ENCODE measurements around the gene AMELX.

The AMELX gene

DNA sequence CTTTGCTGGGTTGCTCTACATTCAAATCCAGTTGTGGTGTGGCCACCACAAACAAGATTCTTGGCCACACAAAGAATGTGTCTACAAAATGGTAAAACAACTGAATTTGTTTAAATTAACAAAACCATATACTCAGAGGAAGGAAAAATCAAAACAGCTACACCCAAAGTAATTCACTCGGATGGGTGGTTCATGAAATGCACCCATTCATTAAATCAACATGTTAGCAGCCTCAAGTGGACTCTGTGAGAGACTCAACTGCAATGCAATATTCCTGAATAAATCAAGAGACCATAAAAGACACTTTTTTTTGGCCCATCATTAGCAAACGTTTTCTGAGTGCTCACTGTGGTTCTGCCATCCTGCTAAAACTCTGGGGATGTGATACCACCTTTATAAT lies 11.2 kb upstream of the AMELX start:
- H3K9me3 Mint-ChIP-seq (ENCODE audit: low read depth) = no peaks in the 10 kb centered on the region
- H3K4me1 Mint-ChIP-seq (ENCODE audit: low read depth) = no peaks in the 10 kb centered on the region
- H3K27me3 Mint-ChIP-seq = no peaks in the 10 kb centered on the region
- no peaks in the 10 kb centered on the region for H3K36me3 Mint-ChIP-seq
- no peak overlapping the region for H3K27ac Mint-ChIP-seq
- no peak overlapping the region for H3K4me3 Mint-ChIP-seq

DNA sequence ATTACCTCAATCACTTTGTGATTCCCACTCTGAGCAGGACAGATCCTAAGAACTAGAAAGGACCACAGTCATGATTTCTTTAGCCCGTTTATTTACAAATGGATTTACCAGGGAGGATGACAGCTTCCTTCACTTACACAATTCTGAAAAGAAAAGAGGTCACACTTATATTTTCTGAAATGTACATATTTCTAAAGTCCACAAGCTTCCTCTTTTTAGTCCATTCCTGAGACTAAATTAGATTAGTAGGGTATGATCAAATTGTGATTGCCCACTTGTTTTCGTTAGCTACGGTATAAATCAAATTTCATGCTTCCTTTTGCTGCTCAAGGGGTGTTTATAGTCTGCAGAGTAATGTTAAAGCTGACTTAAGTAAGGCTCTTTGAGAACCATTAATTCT lies 7.6 kb upstream of the AMELX start:
- no peaks in the 10 kb centered on the region for H3K4me1 Mint-ChIP-seq (ENCODE audit: low read depth)
- no peaks in the 10 kb centered on the region for H3K36me3 Mint-ChIP-seq
- H3K9me3 Mint-ChIP-seq (ENCODE audit: low read depth) = no peaks in the 10 kb centered on the region
- H3K27me3 Mint-ChIP-seq = no peaks in the 10 kb centered on the region
- no peak overlapping the region for H3K27ac Mint-ChIP-seq
- no peak overlapping the region for H3K4me3 Mint-ChIP-seq

DNA sequence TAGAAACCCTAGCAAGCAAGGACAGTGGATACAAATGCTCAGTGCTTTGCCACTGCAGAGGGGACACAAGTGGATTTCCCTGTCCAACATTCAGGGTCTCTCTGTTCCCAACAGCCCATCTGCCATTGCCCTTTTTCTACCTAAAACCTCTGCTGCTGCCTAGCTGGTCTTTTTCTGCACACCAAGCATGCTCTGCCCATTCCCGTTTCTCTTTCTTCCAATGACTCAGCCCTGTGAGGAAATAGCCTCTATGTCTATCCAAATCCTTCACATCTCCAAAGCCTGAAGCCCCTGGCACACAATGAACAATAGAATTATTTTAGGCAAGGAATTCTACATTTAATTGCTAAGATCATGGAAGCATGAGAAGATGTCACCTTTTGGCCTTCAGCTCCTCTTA lies 5.7 kb upstream of the AMELX start:
- Mint-ChIP-seq H3K27me3 (no peaks in the 10 kb centered on the region), H3K9me3 (ENCODE audit: low read depth) (no peaks in the 10 kb centered on the region), H3K27ac (no peak overlapping the region), H3K36me3 (no peaks in the 10 kb centered on the region), H3K4me3 (no peak overlapping the region), H3K4me1 (ENCODE audit: low read depth) (no peaks in the 10 kb centered on the region)

DNA sequence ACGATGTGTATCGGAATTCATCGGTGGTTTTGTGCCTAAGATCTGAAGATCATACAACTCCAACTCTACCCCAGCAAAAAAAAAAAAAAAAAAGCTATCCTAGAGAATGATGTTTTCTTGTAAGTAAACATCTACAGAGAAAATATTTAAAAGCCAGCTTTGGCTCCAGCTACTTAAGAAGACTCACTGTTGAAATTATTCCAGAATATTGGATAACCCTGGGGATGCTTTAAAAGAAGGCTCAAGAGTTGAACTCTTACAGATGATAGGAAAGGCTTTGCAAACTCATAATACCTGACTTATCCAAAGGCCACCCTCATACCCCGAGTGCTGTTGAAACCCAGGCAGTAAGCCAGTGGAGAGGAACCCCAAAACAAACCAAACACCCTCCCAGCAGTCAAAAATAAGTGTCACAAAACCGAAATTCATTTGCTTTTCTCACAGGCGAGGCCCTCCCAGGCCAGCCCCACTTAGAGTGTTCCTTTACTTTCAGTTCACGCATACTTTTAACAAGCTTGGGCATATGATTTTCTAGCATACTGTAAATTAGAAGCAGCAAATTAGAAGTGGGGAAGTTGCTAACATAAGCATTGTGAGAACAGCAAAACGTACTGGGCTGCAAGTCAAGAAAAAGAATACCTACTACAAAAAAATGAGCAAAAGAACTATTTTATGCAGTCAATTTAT lies 2.7 kb upstream of the AMELX start:
- Mint-ChIP-seq H3K36me3 (no peaks in the 10 kb centered on the region), H3K4me3 (no peak overlapping the region), H3K27me3 (no peaks in the 10 kb centered on the region), H3K27ac (no peak overlapping the region), H3K4me1 (ENCODE audit: low read depth) (no peaks in the 10 kb centered on the region), H3K9me3 (ENCODE audit: low read depth) (no peaks in the 10 kb centered on the region)

DNA sequence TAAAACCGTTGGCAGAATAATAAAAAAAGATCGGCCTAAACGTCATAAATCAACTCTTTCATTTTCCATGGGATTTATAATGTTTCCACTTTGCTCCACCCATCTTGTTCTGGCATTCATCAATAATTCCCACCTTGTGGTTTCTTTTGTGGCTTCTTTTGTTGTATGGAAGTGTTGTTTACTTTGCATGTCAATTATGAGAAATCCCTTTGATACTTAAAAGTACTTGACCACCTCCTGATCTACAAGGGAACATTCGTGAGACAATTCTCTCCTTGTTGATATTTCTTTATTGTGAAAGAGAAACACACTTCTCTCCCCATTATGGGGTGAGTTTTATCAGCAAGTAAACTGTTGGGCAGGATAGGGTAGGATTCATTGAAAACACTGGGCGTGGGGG lies 2.8 kb downstream of the AMELX start:
- H3K4me1 Mint-ChIP-seq (ENCODE audit: low read depth) = no peaks in the 10 kb centered on the region
- no peak overlapping the region for H3K4me3 Mint-ChIP-seq
- H3K27ac Mint-ChIP-seq = no peak overlapping the region
- no peaks in the 10 kb centered on the region for H3K9me3 Mint-ChIP-seq (ENCODE audit: low read depth)
- H3K36me3 Mint-ChIP-seq = no peaks in the 10 kb centered on the region
- H3K27me3 Mint-ChIP-seq = peaks cover 2% of the 10 kb centered on the region

DNA sequence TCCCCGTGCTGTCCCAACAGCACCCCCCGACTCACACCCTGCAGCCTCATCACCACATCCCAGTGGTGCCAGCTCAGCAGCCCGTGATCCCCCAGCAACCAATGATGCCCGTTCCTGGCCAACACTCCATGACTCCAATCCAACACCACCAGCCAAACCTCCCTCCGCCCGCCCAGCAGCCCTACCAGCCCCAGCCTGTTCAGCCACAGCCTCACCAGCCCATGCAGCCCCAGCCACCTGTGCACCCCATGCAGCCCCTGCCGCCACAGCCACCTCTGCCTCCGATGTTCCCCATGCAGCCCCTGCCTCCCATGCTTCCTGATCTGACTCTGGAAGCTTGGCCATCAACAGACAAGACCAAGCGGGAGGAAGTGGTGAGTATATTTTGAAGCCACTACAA lies 5.4 kb downstream of the AMELX start:
- Mint-ChIP-seq H3K27me3 (peaks cover 2% of the 10 kb centered on the region), H3K36me3 (no peaks in the 10 kb centered on the region), H3K4me3 (no peak overlapping the region), H3K9me3 (ENCODE audit: low read depth) (no peaks in the 10 kb centered on the region), H3K4me1 (ENCODE audit: low read depth) (no peaks in the 10 kb centered on the region), H3K27ac (no peak overlapping the region)

DNA sequence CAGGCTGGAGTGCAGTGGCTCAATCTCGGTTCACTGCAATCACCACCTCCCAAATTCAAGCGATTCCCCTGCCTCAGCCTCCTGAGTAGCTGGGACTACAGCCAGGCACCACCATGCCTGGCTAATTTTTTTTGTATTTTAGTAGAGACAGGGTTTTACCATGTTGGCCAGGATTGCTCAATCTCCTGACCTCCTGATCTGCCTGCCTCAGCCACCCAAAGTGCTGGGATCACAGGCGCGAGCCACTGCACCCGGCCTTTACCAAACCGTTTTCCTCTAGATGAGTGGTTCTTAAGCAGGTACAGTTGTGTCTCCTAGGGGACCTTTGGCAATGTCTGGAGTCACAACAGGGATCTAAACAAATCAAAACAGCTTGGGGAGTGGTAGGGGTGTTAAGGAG lies 11.6 kb downstream of the AMELX start:
- Mint-ChIP-seq H3K36me3 (no peaks in the 10 kb centered on the region), H3K27me3 (no peaks in the 10 kb centered on the region), H3K27ac (no peak overlapping the region), H3K4me3 (no peak overlapping the region), H3K4me1 (ENCODE audit: low read depth) (no peaks in the 10 kb centered on the region), H3K9me3 (ENCODE audit: low read depth) (no peaks in the 10 kb centered on the region)

DNA sequence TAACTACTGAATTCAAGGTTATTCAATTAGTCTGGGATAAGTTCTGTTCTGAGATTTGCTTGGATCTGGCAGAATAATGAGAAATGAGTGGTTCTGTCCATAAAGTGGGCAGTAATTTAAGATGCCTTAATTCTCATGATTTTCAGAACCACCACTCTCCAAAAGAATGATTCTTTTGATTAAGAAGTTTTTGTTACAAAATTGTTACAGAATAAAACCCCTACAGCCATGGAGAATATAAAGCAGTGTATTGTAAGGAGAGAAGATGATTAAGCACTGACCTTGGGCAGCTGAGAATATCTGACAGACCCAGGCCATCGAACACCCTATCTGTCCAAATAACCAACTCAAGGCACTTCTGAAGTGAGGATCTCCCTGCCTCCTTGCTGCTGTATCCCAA lies 12.4 kb downstream of the AMELX start:
- Mint-ChIP-seq H3K27ac (no peak overlapping the region), H3K4me1 (ENCODE audit: low read depth) (no peaks in the 10 kb centered on the region), H3K36me3 (no peaks in the 10 kb centered on the region), H3K27me3 (no peaks in the 10 kb centered on the region), H3K9me3 (ENCODE audit: low read depth) (no peaks in the 10 kb centered on the region), H3K4me3 (no peak overlapping the region)

DNA sequence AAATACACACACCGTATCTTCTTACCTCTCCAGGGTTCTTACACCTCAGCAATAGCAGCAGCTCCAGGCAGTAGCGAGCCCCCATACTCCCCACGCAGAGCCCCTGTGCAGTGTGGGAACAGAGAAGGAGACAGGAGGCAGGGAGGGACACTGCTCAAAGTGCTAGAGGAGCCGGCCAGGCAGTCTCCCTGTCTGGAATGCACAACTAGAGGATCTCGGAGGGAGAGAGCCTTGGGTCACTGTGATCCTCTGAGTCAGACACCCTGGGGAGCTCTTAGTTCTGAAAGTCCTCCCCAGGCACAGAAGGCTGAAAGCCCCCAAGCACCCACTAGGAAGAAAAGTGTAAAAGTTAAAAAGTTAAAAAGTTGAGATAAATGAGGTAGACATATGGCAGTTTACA lies 16.0 kb downstream of the AMELX start:
- H3K36me3 Mint-ChIP-seq = no peaks in the 10 kb centered on the region
- H3K27ac Mint-ChIP-seq = no peak overlapping the region
- H3K4me3 Mint-ChIP-seq = no peak overlapping the region
- no peaks in the 10 kb centered on the region for H3K9me3 Mint-ChIP-seq (ENCODE audit: low read depth)
- H3K4me1 Mint-ChIP-seq (ENCODE audit: low read depth) = no peaks in the 10 kb centered on the region
- H3K27me3 Mint-ChIP-seq = no peaks in the 10 kb centered on the region

DNA sequence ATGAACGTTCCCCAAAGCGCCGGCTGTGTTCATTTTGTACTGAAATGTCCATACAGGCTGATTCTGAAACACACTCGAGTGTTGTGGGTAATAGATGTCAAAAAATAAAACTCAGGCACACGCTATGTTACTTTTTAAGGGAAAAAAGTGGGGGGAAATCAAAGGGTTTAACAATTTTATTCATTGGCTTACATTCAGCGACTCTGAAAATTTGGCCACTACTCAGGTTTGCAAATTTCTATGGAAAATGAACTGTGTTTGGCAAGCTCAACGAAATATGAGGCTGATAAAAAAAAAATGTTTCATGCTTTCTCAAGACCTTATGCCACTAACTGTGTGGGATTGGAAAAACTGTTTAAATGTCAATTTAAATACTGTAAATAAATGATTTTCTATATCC lies 18.5 kb downstream of the AMELX start:
- H3K36me3 Mint-ChIP-seq = no peaks in the 10 kb centered on the region
- H3K4me1 Mint-ChIP-seq (ENCODE audit: low read depth) = no peaks in the 10 kb centered on the region
- H3K27me3 Mint-ChIP-seq = no peaks in the 10 kb centered on the region
- no peak overlapping the region for H3K4me3 Mint-ChIP-seq
- H3K27ac Mint-ChIP-seq = no peak overlapping the region
- no peaks in the 10 kb centered on the region for H3K9me3 Mint-ChIP-seq (ENCODE audit: low read depth)

DNA sequence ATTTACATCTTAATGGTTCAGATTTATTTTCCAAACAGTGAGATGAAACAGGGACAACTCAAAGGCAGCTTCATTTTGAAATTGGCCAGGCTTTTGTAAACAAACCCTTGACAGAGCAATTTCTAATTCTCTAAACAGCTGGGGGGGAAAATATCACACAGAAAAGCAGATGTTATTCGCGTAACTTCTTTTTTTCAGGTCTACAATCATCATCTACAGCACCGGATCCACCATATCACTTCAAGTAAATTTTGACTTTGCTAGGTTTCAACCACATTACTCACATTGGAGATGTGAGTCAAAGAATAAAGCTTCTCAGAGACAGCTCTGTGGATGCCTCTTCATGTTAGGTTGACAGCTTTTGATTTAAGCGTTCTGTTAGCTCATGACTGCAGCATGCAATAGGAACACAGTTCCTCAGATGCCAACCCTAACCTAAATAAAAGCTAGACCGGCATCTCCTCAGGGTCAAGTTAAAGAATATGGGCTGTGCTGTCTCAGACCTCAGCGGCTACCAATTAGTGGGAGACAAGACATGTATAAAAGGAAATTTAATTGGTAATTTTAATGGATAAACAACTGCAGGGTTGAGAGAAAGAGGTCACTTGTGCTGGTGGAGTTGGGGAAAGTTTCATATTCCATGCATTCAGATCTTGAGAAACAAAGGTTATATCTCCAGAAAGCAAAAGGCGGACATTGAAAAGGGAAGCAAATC lies 26.8 kb downstream of the AMELX start:
- Mint-ChIP-seq H3K4me1 (ENCODE audit: low read depth) (no peaks in the 10 kb centered on the region), H3K9me3 (ENCODE audit: low read depth) (no peaks in the 10 kb centered on the region), H3K27ac (no peak overlapping the region), H3K36me3 (no peaks in the 10 kb centered on the region), H3K27me3 (no peaks in the 10 kb centered on the region), H3K4me3 (no peak overlapping the region)

DNA sequence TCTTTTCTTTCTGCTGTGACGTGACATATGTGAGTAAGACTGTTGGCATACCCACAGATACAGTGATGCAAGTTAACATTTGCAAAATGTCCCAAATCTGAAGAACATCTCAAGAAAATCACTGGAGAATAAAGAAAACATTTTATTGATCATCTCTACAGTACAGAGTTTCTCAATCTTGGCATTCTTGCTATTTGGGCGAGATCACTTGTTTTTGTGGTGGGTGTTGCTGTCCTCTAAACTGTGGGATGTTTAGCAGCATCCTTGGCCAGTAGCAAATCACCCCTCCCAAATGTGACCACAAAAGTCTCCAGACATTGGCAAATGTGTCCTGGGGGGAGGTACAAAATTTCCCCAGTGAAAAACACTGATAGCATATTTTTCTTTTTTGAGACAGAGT lies 28.8 kb downstream of the AMELX start:
- H3K4me3 Mint-ChIP-seq = no peak overlapping the region
- no peak overlapping the region for H3K27ac Mint-ChIP-seq
- no peaks in the 10 kb centered on the region for H3K27me3 Mint-ChIP-seq
- no peaks in the 10 kb centered on the region for H3K9me3 Mint-ChIP-seq (ENCODE audit: low read depth)
- no peaks in the 10 kb centered on the region for H3K4me1 Mint-ChIP-seq (ENCODE audit: low read depth)
- no peaks in the 10 kb centered on the region for H3K36me3 Mint-ChIP-seq

DNA sequence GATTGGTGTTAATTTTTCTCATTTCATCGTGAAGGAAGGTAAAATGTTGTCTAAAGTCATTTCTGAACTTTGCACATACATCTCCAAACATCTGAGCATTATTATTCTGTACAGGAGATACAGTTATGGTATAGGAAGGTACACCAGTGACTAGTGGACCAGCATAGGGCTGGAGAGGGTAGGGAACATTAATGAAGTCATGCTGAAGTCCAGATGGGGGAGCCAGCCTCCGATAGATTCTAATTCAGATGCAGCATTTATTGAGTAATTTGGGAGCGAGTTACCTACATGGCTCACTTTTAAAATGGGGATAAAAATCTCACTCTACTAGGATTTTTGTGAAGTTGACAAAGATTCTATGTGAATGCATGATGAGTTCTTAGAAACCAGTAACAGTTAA lies 34.9 kb downstream of the AMELX start:
- Mint-ChIP-seq H3K36me3 (no peaks in the 10 kb centered on the region), H3K4me1 (ENCODE audit: low read depth) (no peaks in the 10 kb centered on the region), H3K4me3 (no peak overlapping the region), H3K9me3 (ENCODE audit: low read depth) (no peaks in the 10 kb centered on the region), H3K27ac (no peak overlapping the region), H3K27me3 (no peaks in the 10 kb centered on the region)

DNA sequence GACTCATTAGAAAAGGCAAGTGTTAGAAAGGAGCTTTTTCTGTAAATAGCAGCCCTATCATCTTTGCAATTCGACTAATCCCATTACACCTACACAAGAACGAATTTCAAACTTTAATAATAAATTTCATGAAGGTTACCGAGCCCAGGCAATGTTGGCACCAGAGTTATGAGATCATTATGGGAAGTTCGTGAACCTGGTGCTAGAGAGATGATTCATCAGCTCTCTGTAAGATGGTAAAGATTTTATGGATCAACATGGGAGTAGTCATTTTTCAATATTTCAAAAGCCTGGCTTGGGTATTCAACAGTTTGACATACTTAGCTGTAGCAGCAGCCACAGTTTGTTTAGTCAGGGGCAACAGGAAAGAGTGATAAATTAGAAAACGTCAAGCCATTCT lies 35.8 kb downstream of the AMELX start:
- Mint-ChIP-seq H3K4me1 (ENCODE audit: low read depth) (no peaks in the 10 kb centered on the region), H3K4me3 (no peak overlapping the region), H3K36me3 (no peaks in the 10 kb centered on the region), H3K27ac (no peak overlapping the region), H3K9me3 (ENCODE audit: low read depth) (no peaks in the 10 kb centered on the region), H3K27me3 (no peaks in the 10 kb centered on the region)

DNA sequence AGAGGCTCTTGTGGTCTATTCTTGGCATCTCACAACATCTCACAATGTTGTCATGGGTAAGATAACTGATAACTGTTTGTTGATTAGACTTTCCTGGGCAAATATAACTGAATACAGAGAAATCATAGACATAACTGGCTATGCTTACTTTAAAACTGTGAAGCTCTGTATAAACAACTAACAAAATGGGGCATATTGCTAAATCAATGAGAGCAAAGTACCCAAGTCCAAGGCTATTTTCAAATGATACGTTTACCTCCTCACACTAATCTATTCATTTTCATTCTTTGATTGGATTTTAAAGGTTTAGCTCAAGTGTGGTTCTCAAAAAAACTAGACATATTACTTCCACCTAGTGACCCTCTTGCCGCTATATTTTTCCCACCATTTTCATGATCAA lies 38.6 kb downstream of the AMELX start:
- Mint-ChIP-seq H3K36me3 (no peaks in the 10 kb centered on the region), H3K27me3 (no peaks in the 10 kb centered on the region), H3K4me3 (no peak overlapping the region), H3K4me1 (ENCODE audit: low read depth) (no peaks in the 10 kb centered on the region), H3K9me3 (ENCODE audit: low read depth) (no peaks in the 10 kb centered on the region), H3K27ac (no peak overlapping the region)

DNA sequence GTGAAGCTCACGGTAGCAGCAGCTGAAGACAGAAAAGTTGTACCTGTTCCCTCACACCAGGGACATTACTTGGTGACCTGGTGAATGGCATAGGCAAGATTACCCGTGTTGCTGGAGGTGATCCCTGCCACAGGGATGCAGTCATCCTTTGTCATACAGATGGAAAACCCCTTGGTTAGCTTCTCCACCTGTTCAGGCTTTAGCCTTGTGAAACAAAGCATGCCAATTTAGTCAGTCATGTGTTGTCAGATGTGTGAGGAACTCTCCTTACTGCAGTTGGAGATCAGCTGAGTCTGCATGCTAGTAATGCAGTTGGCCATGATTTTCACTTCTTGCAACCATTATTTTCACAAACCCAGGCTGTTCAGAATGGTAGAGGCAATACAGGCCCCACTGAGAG lies 41.0 kb downstream of the AMELX start:
- Mint-ChIP-seq H3K27ac (no peak overlapping the region), H3K36me3 (no peaks in the 10 kb centered on the region), H3K4me1 (ENCODE audit: low read depth) (no peaks in the 10 kb centered on the region), H3K4me3 (no peak overlapping the region), H3K27me3 (no peaks in the 10 kb centered on the region), H3K9me3 (ENCODE audit: low read depth) (no peaks in the 10 kb centered on the region)
